ENCODE results near the gene KASH5. TPM values are rescaled to one million over a fixed set of nuclear protein-coding genes. Genes with fewer than 3 reads are reported as not detected.

Gene KASH5
- total RNA-seq, 1 donor from 2014 or later: not detected

DNA sequence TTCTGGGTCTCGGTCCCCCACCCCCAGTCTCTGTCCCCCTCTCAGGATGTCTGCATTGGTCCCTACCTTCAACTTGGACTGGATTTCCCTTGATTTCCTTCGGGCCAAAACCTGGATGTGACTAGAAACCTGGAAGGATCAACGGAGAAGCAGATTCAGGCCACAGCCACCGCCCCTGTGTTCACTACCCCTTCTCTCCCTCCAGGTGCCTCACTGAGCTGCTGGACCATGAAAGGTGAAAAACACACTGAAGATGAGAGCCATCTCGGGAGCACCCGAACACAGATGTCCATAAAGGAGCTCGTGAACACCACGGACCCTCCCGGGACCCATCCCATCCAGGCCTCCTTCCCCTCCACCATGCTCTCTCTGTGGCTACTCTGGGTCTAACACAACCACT, 30.9 kb upstream of the KASH5 start:
- intact Hi-C loops (cut with DNase I): no loop called here
- Histone ChIP-seq H3K9me3 (no peaks in the 10 kb centered on the region), H3K4me1 (peaks cover 37% of the 10 kb centered on the region), H3K36me3 (peaks cover 0 to 30% of the 10 kb centered on the region in 2 donors), H3K27me3 (no peaks in the 10 kb centered on the region), H3K27ac (peak overlapping the region; percentile 39), H3K4me3 (no peak overlapping the region)
- TF ChIP-seq POLR2AphosphoS5 (IDR thresholded peaks at IDR 0.05; ENCODE audit: insufficient read depth in 1 of 2, low read depth in 1 of 2): no peak
- TF ChIP-seq, protein P1, sequence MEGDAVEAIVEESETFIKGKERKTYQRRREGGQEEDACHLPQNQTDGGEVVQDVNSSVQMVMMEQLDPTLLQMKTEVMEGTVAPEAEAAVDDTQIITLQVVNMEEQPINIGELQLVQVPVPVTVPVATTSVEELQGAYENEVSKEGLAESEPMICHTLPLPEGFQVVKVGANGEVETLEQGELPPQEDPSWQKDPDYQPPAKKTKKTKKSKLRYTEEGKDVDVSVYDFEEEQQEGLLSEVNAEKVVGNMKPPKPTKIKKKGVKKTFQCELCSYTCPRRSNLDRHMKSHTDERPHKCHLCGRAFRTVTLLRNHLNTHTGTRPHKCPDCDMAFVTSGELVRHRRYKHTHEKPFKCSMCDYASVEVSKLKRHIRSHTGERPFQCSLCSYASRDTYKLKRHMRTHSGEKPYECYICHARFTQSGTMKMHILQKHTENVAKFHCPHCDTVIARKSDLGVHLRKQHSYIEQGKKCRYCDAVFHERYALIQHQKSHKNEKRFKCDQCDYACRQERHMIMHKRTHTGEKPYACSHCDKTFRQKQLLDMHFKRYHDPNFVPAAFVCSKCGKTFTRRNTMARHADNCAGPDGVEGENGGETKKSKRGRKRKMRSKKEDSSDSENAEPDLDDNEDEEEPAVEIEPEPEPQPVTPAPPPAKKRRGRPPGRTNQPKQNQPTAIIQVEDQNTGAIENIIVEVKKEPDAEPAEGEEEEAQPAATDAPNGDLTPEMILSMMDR (IDR thresholded peaks at IDR 0.05): no peak
- no peak for TF ChIP-seq POLR2A (IDR thresholded peaks at IDR 0.05)
- no peak for DNase-seq (ENCODE audit: extremely low spot score in 2 of 2)

DNA sequence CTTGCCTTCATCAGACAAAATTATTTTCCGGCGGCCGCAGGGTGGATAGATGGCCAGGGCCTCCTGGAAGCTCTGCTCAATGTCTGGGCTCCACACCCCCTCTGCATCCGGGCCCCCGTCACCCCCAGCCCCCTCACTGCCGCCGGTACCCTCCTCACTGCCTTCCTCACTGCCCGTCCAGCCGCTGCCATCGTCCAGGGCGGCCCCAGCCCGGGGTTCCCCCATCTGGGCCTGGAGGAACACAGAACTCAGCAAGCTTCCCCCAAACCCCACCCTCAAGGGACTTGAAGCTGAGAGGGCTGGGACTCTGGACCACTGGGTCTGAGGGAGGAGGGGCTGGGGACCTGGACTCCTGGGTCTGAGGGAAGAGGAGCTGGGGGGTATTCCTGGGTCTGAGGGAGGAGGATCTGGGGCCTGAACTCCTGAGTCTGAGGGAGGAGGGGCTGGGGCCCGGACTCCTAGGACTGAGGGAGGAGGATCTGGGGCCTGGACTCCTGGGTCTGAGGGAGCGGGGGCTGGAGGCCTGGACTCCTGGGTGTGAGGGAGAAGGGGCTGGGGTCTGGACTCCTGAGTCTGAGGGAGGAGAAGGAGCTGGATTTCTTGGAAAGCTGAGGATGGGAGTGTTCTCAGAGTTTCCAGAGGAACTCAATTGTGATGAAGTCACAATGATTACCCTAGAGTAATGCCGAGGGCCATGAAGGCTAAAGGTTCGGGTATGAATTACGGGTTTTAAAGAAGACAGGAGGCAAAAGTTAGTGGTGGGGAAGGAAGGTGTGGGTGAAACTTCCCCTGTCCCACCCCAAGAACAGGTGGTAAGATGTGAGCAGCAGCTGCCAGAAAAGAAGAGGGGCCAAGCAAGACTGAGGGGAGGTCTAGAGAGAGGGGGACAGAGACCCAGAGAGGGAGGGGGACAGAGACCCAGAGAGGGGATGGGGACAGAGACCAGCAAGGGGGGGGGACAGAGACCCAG, 27.9 kb upstream of the KASH5 start:
- peak overlapping the region in 1 of 2 donors; percentile 70 for H3K4me3 ChIP-seq
- DNase-seq (ENCODE audit: extremely low spot score in 2 of 2): no peak
- H3K9me3 ChIP-seq: no peaks in the 10 kb centered on the region
- H3K27me3 ChIP-seq: no peaks in the 10 kb centered on the region
- TF ChIP-seq POLR2AphosphoS5 (IDR thresholded peaks at IDR 0.05; ENCODE audit: insufficient read depth in 1 of 2, low read depth in 1 of 2) (no peak), POLR2A (IDR thresholded peaks at IDR 0.05) (no peak)
- TF ChIP-seq, protein P1 (IDR thresholded peaks at IDR 0.05): no peak
- H3K4me1 ChIP-seq: peaks cover 45% of the 10 kb centered on the region
- peaks cover 0 to 22% of the 10 kb centered on the region in 2 donors for H3K36me3 ChIP-seq
- intact Hi-C loops (cut with DNase I): loop anchor here (10.0 kb wide), 1 partner anchor 85 kb away; the partner anchor contains the start of gene SLC17A7
- H3K27ac ChIP-seq: peak overlapping the region; percentile 95

DNA sequence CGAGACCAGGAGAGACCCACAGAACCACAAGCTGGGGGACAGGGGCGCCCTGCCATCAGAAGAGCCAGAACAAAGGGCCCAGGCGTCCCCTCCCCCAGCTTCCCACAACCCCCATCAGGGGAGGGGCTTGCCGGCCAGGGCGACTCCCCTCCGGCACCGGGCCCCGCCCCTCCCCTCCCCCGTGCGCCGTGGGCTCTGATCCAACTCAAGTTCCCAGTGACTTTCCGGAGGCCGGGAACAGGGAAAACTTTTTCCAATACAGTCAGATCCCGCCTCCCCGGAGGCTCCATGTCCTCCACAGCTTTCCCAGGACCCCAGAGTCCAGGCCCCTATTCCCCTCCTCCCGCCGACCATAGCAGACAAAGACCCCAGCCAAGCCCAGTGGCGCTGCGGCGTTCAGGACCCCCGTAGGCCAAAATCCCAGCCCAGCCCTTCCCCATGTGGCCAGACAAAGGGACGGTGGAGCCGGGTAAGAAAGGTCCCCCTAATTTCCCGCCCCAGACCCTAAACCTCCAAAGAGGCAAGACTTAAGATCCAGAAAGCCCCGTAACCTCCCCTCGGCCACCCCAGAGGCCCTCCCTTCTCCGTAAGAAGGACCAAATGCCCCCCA, 26.5 kb upstream of the KASH5 start:
- no peak for DNase-seq (ENCODE audit: extremely low spot score in 2 of 2)
- Histone ChIP-seq H3K4me1 (peaks cover 41% of the 10 kb centered on the region), H3K36me3 (peaks cover 0 to 14% of the 10 kb centered on the region in 2 donors), H3K27me3 (no peaks in the 10 kb centered on the region), H3K27ac (peak overlapping the region; percentile 95), H3K9me3 (no peaks in the 10 kb centered on the region), H3K4me3 (peak overlapping the region; percentile 70 to 98)
- TF ChIP-seq, protein P1 (IDR thresholded peaks at IDR 0.05): no peak
- TF ChIP-seq POLR2A (IDR thresholded peaks at IDR 0.05): peak in 1 of 2 donors; percentile 64
- TF ChIP-seq POLR2AphosphoS5 (IDR thresholded peaks at IDR 0.05; ENCODE audit: insufficient read depth in 1 of 2, low read depth in 1 of 2): peak; percentile 56 to 75
- intact Hi-C loops (cut with DNase I): loop anchor here (10.0 kb wide), 1 partner anchor 83 kb away; the partner anchor contains the start of gene SLC17A7

- intact Hi-C loops (cut with DNase I): loop anchor here (10.0 kb wide), 1 partner anchor 83 kb away; the partner anchor contains the start of gene SLC17A7
These were observed 25.8 kb upstream of the KASH5 start, which contains the start of gene TEAD2 for GRCh38 chr19:49362048-49362928. Gene TEAD2, minus strand, starts transcription at chr19:49362416. Its CDS starts 2,341 bp downstream, at chr19:49360075.

More at GRCh38 chr19:49362048-49362928, 25.8 kb upstream of the KASH5 start, which contains the start of gene TEAD2:
- Histone ChIP-seq H3K27me3 (no peaks in the 10 kb centered on the region), H3K9me3 (no peaks in the 10 kb centered on the region), H3K27ac (peak within 1 kb of the TSS; percentile 95), H3K4me1 (peaks cover 36% of the 10 kb centered on the region), H3K4me3 (peak within 1 kb of the TSS; percentile 70 to 98), H3K36me3 (peaks cover 0 to 11% of the 10 kb centered on the region in 2 donors)
- no peak for DNase-seq (ENCODE audit: extremely low spot score in 2 of 2)
- TF ChIP-seq POLR2A (IDR thresholded peaks at IDR 0.05): peak in 1 of 2 donors; percentile 57
- TF ChIP-seq, protein P1 (IDR thresholded peaks at IDR 0.05): no peak
- TF ChIP-seq POLR2AphosphoS5 (IDR thresholded peaks at IDR 0.05; ENCODE audit: insufficient read depth in 1 of 2, low read depth in 1 of 2): peak in 1 of 2 donors; percentile 79
